Measurements from ENCODE around the gene C1orf122.

Gene C1orf122

GRCh38 chr1:37846647-37847339, 39.2 kb downstream of the C1orf122 start:
- no peak for DNase-seq

- DNase-seq = no peak
Measured at GRCh38 chr1:37849480-37849879, 41.9 kb downstream of the C1orf122 start.

- DNase-seq = no peak
Measured at GRCh38 chr1:37850352-37850955, 42.9 kb downstream of the C1orf122 start.

- DNase-seq = no peak
Measured at GRCh38 chr1:37851262-37851661, 43.7 kb downstream of the C1orf122 start.

DNA sequence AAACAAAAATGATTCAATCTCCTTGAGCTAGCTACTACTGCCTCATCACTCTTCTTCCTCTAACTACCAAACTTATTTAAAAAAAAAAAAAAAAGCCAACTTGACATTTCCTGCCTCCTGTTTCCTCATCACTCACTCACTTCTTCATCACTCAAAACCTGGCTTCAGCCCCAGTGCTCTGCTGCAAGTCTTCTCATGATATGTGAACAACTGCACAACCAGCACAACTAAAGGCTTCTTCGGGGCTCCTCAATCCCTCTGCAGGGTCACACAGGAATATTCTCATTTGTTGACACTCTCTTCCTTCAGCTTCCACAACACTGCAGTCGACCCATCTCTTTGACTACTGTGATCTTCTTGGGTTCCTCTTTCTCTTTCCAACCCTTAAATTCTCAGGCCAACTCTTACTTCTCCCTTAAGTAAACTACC, 44.2 kb downstream of the C1orf122 start:
- no peak for DNase-seq

GRCh38 chr1:37853157-37853556, 45.6 kb downstream of the C1orf122 start:
- DNase-seq = no peak

DNA sequence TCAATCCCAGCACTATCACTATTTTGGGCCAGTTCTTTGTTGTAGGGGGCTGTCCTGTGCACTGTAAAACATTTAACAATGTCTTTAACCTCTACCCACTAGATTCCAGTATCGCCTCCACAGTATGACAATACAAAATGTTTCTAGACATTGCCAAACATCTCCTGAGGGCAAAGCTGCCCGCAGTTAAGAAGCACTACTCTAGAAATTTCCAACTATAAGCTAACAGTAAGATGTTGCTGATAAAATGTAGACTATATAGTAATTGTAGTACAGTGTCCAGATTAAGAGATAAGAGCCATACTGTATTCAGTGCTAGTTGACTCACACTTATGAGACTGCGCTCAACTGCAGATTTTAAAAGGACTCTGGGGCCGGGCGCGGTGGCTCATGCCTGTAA, 46.8 kb downstream of the C1orf122 start:
- DNase-seq = no peak

All from NCI-H345 (cell line).